Globus pallidus (tissue), 1 donor: ENCODE results near the gene CSNK1D.

Experiments used
- DNase-seq: peaks from one replicate; pipeline ENCODE4 v3.0.0-alpha.2; 2015; ENCODE audit warnings: low spot score

The CSNK1D gene

DNA sequence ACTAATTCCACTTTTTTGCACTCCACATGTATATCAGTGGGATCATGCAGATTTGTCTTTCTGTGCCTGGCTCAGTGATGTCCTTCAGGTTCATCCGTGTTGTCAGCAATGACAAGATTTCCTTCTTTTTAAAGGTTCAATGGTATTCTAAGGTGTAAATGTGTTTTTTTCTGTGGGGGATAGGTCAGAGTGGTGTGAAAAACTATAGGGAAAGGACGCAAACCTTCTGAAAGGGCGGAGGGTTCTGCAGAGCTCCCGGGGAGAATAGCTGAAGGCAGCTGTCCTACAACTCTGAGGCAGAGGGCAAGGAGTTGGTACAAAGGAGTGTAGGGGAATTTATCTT lies 21.9 kb upstream of the CSNK1D start:
- DNase-seq, result no peak

DNA sequence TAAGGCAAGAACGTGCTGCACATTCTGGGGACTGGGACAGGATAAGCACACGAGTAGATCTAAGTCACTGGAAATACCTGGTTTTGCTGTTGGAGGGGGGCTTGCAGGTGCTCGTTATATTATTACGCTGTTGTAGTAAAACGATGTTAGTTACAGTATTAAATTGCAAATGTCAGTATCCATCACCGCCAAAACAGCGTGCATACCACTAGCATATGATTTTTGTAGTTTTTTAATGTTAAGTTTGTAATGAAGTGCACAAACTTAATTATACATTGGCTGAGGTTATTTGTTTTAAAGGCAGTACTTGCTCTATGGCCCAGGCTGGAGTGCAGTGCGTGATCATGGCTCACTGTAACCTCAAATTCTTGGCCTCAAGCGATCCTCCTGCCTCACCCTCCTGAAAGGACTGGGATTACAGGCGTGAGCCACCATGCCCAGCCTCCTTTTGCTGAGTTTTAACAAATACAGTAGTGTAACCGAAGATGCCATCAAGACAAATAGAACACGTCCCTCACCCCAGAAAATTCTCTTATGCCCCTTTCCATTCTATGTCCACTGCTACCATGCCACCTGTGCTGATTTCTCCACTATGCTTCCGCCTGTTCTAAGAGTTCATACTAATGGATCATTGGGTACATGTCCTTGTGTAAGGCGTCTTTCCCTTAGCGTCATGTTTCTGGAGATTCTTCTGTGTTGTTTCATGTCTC lies 20.7 kb upstream of the CSNK1D start:
- DNase-seq, result no peak

DNA sequence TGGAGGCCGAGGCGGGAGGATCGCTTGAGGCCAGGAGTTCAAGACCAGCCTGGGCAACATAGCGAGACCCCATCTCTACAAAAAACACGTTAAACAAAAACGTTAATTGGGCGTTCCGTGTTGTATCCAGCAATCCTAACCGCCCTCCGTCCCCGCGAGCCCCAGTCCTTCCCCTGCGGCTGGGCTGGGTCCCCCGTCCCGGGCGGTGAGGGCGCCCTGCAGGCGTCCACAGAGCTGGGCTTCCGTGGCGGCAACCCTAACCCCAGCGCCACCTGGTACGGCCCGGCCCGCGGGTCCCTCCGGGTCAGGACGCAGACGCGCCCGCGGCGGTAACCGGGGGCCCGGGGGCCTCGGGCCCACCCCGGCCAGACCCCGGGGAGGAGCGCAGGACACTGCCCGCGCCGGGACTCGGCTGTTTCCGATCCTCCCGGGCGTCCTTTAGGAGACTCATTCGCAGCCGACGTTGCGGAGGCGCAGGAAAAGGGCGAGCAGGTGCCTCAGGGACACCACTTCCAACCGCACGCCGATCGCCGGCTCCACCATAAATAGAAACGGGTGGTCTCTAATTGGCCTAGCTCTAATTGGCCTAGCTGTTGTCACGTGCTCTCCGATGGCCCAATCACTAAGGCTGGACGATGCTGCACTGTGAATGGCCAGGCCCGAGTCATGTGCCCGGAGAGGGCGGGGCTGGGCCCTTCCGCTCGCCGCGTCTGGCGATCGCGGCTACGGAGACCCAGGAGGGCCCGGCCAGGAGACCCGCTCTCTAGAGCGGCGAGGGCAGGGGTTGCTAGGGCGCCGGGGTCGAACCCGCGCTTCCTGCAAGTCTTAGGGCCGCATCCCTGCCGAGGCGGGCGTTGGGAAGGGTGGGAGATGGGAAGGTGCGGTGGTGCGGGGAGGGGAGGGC lies 19.0 kb upstream of the CSNK1D start:
- peak; percentile 97 for DNase-seq

DNA sequence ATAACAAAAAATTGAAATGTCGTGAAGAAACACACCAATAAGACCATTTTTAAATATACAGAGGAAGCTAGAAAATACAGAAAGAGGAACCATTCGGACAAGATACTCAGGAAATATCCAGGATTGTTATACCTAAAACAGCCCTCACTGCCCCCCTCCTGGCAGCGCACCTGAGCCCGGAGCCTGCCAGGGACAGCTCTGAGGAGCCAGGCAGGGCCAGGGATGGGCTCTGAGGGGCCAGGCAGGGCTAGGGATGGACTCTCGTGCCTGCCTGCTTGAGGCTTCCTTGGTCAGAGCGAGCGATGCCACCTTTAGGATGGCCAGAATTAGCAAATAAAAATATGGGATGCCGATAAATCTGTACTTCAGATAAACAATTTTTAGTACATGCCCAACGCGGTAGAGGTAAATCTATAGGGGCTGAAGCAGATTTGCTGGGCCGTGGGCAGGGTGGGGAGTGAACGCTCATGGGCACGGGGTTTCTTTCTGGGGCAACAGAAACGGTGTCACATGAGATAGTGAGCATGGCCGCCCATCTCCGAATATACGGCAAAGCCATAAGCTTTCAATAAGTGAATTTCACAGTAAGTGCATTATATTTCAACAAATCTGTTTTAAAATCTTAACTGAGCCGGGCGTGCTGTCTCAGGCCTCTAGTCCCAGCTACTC lies 18.2 kb upstream of the CSNK1D start:
- no peak for DNase-seq

DNA sequence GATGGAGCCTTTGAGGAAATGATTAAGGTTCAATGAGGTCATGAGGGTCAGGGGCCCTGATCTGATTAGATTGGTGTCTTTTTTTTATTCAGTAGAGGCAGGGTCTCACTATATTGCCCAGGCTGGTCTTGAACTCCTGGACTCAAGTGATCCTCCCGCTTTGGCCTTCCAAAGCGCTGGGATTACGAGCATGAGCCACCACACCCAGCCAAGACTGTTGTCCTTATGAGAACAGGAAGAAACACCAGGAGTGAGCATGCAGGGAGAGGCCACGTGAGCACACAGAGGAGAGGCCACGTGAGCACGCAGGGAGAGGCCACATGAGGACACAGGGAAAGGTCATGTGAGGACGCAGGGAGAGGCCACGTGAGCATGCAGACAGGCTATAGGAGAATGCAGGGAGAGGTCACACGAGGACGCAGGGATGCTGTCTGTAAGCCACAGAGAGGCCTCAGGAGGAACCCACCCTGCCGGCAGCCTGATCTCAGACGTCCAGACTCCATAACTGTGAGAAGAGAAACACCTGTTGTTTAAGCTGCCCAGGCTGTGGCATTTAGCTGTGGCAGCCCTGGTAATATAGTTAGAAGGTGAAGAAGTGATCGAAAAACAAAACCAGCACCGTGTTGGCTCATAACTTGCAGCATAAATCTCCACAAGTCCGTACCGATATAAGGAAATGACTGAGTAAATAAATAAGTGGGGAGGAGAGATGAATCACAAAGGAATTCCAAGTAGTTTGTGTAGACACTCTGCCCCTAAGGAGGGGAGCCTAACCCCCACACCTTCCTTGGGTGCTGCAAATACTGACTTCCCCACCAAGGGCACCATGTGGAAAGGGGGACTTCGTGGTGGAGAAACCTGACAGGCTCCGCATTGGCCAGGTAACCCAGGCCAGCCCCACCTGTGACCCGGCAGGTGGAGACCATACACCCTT lies 14.6 kb upstream of the CSNK1D start:
- no peak for DNase-seq

DNA sequence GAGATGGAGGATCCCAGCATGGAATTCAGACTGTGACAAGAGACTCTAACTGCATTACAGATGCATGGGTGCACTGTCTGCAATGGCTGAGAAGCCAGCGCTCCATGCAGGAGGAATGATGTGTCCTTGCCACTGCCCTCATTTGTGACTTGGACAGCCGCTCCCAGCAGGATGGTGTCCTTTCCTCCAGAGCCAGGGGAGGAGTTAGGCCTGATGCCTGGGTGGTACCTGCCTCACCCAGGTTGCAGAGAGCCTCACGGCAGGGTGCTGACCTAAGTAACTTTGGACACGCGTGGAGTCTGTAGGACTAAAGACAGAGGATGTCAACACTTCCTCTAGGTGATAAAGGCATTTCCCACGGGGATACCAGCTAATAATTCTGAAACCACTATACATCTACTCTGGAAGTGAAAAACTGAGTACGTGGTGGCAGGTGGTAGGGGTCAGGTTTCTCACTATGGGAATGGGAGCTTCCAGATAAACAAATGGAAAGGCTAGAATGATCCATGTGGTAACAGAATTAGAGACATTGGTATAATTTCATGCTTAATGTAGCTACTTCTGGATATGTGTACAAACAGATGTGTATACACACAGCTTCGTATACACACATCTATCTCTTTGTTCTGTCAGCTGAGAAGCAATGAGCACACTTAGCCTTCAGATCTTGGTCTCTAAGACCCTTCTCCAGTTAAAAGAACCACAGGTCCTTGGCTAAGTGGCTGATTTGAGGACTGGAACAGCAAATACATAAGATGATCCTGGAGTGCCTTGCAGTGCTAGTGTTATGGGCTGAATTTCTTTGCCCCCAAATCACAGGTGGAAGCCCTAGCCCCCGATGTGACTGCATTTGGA lies 13.7 kb upstream of the CSNK1D start:
- DNase-seq, result no peak

DNA sequence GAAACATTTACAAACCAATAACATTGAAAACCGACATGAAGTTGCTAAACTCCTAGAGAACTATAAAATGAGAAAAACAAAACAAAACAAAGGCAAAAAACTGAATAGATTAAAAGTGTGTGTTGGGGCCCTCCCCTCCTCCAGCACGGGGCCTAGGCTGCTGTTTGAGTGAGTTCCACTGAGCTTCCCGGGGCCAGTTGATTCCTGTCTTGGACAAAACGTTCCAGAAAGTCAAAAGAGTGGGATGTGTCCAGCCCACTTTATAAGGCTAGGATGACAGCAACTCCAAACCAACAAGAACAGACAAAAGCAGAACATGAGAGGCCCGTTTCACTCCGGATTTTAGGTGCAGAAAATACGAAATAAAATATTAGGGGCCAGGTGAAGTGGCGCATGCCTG lies 11.6 kb upstream of the CSNK1D start:
- no peak for DNase-seq

DNA sequence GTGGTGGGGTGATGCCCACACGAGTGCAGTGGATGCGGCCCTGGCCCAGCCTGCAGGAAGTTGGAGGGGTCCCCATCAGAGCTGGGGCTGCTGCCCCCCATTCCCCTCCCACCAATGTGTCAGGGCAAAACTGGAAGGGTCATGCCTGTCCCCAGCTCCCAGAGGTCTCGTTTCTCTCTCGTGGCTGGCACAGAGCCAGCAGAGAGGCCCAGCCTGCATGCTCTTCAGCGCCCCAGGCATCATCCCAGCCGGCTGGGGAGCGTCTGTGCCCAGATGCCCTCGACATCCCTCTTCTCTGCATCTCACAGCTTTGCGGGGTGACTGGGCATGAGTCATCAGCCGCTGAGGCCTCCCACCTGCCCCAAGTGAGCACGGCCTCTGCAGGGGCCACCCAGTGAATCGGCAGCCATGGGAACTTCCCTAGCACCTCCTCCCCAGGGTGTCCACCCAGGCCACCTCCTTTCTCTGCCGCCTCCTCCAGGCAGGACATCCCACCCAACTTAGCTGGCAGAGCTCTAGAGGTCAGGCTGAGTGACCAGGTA lies 9.8 kb upstream of the CSNK1D start:
- no peak for DNase-seq

DNA sequence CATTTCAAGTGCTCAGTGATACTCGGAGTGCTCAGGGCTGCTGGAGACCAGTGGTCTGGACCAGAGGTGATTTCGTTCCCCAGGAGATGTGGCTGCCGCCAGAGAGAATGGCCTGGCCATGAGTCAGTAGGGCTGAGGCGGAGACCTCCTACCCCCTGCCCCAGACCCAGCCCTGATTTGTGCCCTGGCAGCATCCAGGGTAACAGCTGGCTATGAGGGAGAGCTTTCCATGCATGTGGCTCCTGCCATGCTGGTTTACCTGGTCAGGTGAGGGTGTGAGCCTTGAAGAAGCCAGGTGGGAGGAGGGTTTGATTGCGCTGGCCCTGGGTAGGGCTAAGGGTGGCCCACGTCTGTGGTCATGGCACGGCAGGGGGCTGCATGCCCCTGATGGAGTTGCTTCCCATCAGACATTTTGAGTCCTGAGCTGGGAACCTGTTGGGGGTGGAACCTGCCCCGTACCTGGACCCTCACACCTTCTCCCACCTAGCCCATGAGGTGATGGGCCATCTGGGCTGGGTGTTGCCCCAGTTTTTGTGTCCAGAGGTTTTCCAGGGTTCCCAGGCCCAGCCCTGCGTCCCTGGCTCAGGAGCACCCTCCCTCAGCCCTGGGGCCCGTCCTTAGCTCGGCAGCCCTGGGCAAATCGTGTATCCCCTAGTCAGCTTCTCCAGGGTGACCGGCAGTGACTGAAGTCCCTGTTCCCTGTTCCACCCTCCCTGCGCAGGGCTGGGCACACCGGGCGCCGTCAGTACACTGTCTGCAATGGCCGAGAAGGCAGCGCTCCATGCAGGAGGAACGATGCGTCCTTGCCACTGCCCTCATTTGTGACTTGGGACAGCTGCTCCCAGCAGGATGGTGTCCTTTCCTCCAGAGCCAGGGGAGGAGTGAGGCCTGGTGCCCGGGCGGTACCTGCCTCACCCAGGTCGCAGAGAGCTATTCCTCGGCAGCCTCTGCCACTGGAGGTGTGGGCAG lies 9.0 kb upstream of the CSNK1D start:
- no peak for DNase-seq

DNA sequence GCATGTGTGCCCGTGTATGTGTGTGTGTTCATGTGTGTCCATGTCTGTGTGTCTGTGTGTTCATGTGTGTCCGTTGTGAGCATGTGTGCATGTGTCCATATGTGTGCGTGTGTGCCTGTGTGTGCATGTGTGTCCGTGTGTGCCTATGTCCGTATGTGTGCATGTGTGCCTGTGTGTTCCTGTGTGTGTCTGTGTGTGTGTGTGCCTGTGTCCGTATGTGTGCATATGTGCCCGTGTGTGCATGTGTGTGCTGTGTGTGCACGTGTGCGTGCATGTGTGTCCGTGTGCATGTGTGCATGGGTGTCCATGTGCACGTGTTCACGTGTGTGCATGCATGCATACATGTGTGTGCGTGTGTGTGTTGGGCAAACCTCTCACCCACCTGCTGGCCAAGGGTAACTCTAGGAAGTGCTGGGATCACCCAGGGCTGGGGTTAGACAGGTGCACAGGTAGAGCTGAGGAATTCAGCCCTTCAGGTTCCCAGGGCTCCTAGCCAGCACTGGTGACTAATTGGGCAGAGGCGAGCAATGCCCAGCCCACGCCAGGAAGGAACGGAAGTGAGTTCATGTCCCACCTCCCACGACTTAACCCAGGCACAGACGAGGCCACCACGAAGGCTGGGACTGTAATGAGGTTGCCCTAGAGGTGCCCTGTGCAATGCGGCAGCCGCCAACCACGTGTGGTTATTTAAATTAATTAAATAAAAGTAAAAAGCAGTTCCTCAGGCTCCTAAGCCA lies 8.2 kb upstream of the CSNK1D start:
- DNase-seq, result no peak

DNA sequence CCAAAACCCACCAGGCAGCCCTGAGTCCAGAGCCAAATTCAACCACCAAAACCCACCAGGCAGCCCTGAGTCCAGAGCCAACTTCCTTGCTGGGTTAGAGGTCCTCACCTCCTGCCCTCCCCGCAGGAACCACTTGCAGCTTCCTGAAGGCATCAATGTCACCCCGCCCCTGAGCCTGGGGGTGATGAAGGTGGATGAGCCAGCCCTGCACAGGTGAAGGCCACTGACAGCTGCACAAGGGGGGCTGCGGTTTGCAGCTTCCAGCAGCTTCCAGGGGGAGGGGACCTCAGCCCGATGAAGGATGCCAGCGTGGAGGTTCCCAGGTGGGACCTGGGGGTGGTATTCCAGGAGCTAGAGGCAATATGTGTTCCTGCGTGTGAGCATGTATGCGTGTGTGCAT lies 7.6 kb upstream of the CSNK1D start:
- no peak for DNase-seq

DNA sequence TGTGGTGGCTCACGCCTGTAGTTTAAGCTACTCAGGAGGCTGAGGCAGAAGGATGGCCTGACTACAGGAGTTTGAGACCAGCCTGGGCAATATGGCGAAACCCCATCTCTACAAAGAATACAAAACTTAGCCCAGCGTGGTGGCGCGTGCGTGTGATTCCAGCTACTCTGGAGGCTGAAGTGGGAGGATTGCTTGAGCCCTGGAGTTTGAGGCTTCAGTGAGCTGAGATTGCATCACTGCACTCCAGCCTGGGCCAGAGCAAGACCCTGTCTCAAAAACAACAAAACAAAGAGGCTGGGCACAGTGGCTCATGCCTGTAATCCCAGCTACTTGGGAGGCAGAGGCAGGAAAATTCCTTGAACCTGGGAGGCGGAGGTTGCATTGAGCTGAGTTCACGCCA lies 7.0 kb upstream of the CSNK1D start:
- no peak for DNase-seq

DNA sequence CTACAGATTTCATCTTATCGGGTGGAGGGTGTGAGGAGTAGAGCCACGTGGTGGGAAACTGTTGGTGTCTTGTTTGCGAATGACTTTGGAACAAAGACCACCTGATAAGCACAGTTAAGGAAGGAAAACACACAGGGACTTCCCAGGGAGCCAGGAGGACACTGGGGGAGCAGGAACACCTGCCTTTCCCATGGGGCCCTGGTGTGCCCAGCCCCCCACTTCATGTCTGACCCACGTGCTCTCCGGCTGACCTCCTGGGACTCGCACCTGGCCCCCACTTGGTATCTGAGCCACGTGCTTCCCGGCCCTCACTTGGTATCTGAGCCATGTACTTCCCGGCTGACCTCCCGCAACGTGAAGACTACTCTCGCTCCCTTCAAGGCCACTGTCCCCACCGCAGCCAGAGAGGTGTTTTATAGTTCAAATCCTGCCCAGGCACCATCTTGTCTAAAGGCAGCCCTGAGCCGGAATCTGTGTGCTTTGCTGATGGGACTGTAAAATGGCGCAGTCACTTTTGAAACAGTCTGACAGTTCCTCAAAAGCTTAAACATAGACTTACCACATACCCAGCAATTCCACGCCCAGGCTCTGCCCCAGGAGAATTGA lies 5.4 kb upstream of the CSNK1D start:
- no peak for DNase-seq

DNA sequence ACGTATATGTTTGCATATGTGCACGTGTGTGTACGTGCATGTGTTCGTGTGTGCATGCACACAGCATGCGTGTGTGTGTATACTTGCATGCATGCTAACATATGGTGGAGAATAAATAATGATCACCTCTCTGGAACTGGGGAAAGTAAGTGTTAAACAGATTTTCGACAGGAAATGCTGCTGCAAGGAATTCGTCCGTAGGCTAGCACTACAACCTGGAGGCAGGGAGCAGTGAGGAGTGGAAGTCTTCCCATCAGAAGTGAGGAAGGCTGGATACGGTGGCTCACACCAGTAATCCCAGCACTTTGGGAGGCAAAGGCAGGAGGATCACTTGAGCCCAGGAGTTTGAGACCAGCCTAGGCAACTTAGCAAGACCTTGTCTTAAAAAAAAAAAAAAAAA lies 4.8 kb upstream of the CSNK1D start:
- DNase-seq, result no peak

DNA sequence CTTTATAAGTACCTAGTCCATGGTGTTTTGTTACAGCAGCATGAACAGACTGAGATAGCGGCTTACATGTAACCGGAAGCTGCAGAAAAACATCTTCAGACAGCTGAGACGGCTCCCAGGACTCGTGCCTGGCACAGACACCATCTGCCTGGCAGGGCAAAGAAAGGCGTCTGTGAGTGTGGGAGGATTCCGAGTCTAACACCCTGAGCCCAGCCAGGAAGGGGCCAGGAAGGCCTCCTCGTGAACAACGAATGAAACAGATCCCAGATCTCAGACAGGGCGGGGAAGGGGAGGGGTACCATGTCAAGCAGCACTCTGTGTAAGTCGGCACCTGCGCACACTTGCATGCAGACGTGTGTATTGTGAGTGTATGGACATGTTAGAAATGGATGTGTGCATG lies 4.4 kb upstream of the CSNK1D start:
- peak; percentile 50 for DNase-seq

DNA sequence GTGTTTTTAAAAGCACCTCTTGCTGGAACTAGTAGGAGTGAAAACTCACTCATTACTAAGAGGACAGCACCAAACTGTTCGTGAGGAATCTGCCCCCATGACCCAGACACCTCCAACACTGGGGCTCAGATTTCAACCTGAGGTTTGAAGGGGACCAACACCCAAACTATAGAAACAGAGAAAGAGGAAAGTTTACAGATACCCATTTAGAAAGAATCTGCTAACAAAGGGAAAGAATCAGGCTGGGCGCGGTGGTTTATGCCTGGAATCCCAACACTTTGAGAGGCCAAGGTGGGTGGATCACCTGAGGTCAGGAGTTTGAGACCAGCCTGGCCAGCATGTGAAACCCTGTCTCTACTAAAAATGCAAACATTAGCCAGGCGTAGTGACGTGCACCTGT lies 3.4 kb upstream of the CSNK1D start:
- DNase-seq, result no peak

DNA sequence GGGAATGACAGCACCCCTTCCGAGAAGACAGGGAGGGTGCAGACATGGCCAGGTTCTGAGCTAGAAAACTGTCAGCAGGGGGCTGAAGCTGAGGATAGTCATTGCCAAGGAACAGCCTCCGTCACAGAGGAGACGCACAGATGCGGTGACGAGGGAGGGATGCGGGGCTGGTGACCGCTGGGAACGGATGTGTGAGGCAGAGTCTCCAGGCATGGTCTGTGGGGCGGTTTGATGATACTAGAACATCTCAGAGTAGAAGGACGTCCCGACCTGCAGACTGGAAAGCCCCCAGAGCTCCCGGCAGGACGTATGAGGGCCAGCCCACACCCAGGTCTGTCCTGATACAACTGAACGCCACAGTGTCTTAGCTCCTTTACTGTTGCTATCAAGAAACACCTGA lies 1.8 kb upstream of the CSNK1D start:
- DNase-seq, result no peak
